GM18505 (cell line): Measurements from ENCODE around the gene IL12B.
"Not testable (repeated sequence)": the region's sequence is repeated elsewhere in the genome, so short reads cannot be mapped to it uniquely, and the experiment has no call there.

Experiments
- ATAC-seq: cut with Tn5 transposase; IDR thresholded peaks from one replicate; pipeline ENCODE4 v1.9.1; 2021; ENCODE audit not compliant: unreplicated experiment
- POLR2A ChIP-seq: IDR thresholded peaks from 4 replicates; pipeline ENCODE4 v1.6.1; 2011; ENCODE audit warnings: borderline replicate concordance; ENCODE audit not compliant: insufficient read depth, insufficient read length; ENCODE audit errors: extremely low read depth

The IL12B gene

GRCh38 chr5:159294921-159295320 lies 35.4 kb downstream of the IL12B start:
- no peak for ATAC-seq

DNA sequence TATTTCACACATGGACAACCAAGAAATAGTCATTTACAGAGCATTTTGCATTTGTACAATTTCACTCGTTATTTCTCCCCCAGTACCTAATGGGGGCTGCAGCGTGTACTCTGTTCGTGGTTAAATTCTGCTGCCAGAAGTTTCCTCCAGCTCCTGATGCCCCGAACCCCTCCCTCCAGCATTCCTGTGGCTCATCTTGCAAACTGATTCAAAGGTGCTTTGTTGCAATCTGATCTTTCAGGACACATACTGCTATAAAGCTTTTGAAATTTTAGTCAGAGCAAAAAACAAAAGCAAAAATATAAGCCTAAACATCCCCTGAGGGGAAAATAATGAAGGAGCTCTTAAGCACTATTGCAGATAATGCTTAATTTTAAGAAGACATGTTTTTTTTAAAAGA lies 39.5 kb downstream of the IL12B start:
- TF ChIP-seq POLR2A = no peak
- no peak for ATAC-seq

More at GRCh38 chr5:159294921-159295320, 35.4 kb downstream of the IL12B start:
- no peak for TF ChIP-seq POLR2A

- TF ChIP-seq POLR2A = no peak
These were observed 43.8 kb downstream of the IL12B start for GRCh38 chr5:159286420-159287035.

GRCh38 chr5:159274676-159275075 lies 55.6 kb downstream of the IL12B start:
- ATAC-seq = no peak

More at GRCh38 chr5:159286420-159287035, 43.8 kb downstream of the IL12B start:
- no peak for ATAC-seq

DNA sequence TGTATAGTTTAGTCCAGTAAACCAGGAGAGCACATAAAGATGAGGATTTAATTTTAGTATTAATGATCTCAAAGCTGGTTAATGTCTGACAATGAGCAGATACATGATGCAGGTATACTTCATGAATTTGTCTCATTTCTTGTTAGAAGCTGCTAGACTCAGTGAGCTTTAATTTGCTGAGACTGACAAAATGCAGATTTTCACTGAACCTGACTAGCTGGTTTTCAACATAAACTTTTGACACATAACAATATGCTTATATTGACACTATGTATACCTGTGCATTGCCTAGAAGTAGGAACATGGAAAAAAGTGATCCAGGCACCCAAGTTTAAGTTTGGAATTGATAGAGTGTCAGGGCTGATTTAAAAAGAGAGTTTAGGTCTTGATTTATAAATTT lies 56.4 kb downstream of the IL12B start:
- ATAC-seq = no peak
- no peak for TF ChIP-seq POLR2A

More at GRCh38 chr5:159274676-159275075, 55.6 kb downstream of the IL12B start:
- TF ChIP-seq POLR2A = no peak

DNA sequence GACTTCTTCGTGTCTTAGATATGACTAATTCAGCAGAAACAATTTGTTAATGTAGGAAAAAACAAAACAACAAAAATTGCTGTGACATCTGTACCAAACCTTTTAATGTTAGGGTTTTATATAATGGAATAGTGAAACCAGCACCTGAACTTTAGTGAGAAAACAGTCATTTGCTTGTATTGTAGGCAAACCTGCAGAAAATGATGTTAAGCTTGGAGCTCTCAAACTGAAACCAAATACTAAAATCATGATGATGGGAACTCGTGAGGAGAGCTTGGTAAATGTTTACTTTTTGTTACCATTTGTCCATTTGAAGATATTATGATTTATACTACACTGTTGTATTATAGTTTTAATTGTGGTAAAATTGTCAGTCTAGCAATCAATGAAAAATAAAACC lies 60.6 kb downstream of the IL12B start:
- ATAC-seq = no peak
- TF ChIP-seq POLR2A = no peak

- not testable (repeated sequence) for ATAC-seq
These were observed 63.5 kb downstream of the IL12B start for GRCh38 chr5:159266764-159267163.
